ENCODE results near the gene BCR.
"Not testable (repeated sequence)": the region's sequence is repeated elsewhere in the genome, so short reads cannot be mapped to it uniquely, and the experiment has no call there.

Gene BCR

GRCh38 chr22:23323960-23324688 is 143.8 kb downstream of the BCR start:
- not testable (repeated sequence) for DNase-seq

DNA sequence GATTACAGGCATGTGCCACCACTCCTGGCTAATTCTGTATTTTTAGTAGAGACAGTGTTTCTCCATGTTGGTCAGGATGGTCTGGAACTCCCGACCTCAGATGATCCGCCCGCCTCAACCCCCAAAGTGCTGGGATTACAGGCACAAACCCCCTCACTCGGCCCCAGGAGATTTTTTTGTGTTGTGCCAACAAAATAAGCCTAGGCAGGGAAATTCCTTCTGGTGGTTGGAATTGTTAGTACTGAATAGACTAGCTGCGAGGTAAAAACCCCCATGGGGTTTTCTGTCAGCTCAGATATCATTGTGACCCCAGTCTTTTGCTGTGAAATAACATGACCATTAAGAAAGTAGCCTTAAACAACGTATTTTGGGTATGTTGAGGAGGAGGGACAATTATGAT is 144.9 kb downstream of the BCR start:
- no peak for DNase-seq

- not testable (repeated sequence) for DNase-seq
These were observed 153.5 kb downstream of the BCR start for GRCh38 chr22:23333822-23334221.

- DNase-seq = not testable (repeated sequence)
These were observed 157.4 kb downstream of the BCR start for GRCh38 chr22:23337672-23338071.

GRCh38 chr22:23341942-23342695 is 161.8 kb downstream of the BCR start:
- DNase-seq = not testable (repeated sequence)

DNA sequence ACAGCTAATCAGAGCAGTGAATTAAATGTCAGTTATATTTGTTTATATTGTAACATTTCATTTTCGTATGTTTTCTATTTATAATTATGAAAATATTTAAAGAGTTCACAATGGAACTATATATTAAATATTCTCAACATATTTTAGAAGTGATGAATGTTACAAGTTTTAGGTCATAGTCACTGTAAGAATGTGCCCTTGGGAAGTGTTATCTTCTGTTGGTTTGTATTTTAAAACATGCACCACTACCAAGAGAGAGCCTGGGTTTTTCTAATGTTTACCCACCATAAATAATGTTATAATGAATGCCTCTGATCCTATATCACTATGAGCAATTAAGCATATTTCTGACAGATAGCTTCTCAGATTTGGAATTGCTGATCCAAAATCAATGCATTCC is 171.0 kb downstream of the BCR start:
- no peak for DNase-seq

DNA sequence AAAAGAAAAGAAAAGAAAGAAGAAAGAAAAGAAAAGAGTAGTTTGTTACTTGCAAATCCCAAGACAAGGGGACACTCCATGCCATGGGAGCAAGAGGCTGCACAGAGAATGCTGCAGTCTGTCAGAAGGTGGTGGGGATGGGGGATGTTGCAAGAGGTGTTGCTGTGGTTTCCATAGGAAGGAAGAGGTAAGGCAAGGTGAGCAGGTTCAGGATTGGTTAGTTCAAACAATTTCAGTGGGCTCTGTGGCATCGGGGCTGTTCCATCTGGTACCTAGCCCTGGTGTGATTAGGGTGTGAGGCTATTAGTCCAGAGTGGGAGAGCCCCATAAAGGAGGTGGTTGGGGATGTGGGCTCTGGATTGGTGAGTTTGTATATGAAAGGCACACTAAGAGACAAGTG is 172.7 kb downstream of the BCR start:
- DNase-seq = no peak

DNA sequence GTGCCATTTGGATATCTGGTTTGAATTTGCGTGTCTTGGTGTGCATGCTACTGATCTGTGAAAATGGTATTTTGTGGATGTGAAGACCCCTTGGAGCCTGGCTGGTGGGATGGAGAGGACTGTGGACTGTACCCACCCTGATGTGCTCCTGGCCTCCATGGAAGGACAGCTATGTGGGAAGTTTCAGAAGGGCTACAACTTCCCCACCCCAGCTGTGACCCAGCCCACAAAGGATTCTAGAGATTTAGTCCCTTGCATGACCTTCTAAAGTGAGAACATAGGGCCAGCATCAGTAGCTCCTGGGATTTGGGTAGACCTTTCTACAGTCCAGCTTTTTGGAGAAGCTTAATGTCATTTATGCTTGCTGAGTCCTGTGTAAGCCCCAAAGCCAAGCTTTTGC is 173.4 kb downstream of the BCR start:
- DNase-seq = no peak

GRCh38 chr22:23356094-23356493 is 175.8 kb downstream of the BCR start:
- DNase-seq = no peak

- no peak for DNase-seq
These were observed 176.7 kb downstream of the BCR start for GRCh38 chr22:23357053-23357452.

GRCh38 chr22:23359583-23360123 is 179.3 kb downstream of the BCR start:
- DNase-seq = no peak

DNA sequence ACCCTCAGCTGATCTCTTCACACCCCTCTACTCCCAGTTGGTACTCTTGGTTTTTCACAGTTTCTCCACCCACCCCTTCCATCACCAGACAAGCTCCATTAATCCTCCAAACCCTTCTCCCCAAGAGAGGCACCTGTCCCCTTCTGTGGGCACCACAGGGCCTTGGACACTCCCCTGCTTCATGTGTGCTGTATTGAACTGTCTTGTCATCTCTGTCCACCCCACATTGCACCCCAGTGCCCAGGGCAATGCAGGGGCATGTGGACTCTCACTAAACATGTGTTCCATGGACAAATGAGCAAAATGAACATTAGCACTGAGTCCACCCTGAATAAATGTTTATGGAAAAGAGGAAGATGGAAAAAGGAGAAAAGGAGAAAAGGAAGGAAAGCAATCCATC is 181.4 kb downstream of the BCR start:
- DNase-seq = no peak

GRCh38 chr22:23363683-23364082 is 183.4 kb downstream of the BCR start:
- DNase-seq = no peak

DNA sequence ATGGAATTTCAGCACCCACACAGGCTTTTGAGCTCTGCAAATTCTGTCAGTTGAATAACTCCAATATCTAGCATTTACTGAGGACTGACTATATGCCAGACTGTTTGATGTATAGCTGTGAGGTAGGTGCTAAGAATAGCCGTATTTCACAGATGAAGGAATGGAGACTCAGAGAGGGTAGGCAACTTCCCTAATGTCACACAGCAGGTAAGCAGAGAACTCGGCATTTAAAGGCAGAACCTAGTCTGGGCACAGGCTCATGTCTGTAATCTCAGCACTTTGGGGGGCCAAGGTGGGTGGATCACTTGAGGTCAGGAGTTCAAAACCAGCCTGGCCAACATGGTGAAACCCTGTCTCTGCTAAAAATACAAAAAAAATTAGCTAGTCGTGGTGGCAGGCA is 184.1 kb downstream of the BCR start:
- no peak for DNase-seq

DNA sequence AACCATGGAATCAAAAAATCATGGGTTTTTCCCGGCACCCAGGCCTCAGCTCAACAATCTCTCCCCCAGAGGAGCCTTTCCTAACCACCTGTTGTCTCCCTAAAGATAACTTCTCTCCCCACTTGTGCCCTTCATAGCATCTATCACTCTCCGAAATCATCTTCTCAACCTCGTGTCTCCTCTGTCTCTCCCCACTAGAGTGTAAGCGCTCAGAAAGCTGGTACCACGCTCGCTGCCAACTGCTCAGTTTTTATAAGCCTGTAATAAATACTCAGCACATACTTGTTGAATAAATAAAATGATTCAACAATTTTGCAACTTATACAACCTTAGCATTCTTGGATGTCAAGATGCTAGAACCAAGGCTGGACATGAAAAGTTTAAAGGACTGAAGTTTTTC is 185.2 kb downstream of the BCR start:
- no peak for DNase-seq

DNA sequence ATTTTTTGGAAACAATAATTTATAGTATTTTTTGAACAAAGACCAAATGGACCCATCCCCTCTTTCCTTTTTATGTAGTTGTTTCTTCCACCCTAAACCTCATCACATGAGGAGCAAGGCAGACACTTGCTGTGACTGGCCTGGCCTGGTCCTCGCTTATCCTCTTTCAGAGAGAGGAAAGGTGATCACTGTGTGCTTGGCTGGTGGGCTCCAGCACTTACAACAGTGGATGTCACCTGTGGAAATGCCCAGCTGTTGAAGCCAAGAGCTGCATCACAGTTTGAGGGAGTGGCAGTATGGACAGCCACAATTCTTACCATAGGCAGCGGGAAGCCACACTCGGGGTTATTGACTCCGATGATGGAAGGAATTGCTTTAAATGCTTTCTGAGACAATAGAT is 185.7 kb downstream of the BCR start:
- no peak for DNase-seq

DNA sequence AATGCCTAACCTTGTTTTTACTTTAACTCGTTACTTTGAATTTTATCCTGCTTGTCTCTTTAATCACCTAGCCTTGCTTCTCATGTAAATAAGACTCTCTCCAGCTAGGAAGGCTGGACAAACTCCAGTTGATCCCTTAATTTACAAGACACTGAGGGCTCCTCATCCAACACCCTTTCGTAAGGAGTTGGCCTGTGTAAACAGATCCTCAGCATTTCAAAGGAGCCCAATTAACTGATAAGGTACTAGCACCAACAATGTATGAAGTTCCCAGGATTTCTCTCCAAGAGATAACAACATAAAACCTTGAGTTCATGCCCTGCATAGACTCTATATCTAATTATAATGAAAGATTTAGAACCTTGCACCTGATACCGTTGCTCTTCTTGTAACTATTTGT is 186.9 kb downstream of the BCR start:
- not testable (repeated sequence) for DNase-seq

Data from inflammatory macrophage (primary cell).